Hematopoietic multipotent progenitor cell treated with erythropoietin and hydrocortisone succinate and interleukin-3 and kit ligand, for 17 days (in vitro differentiated cells): Measurements from ENCODE around the gene ATP2A3.
"Not testable (repeated sequence)": the region's sequence is repeated elsewhere in the genome, so short reads cannot be mapped to it uniquely, and the experiment has no call there.

Experiments used
- DNase-seq: peaks from one replicate; pipeline ENCODE4 v3.0.0-alpha.2; 2015; ENCODE audit warnings: low spot score

The ATP2A3 gene

GRCh38 chr17:3991699-3992098, 27.5 kb upstream of the ATP2A3 start:
- DNase-seq = not testable (repeated sequence)

- no peak for DNase-seq
These were observed 26.3 kb upstream of the ATP2A3 start for GRCh38 chr17:3990386-3991127.

- DNase-seq = no peak
These were observed 25.0 kb upstream of the ATP2A3 start for GRCh38 chr17:3989041-3989886.

GRCh38 chr17:3988297-3989040, 24.2 kb upstream of the ATP2A3 start:
- DNase-seq = no peak

GRCh38 chr17:3986939-3987335, 22.7 kb upstream of the ATP2A3 start:
- no peak for DNase-seq

GRCh38 chr17:3986270-3986938, 22.2 kb upstream of the ATP2A3 start:
- no peak for DNase-seq

- DNase-seq = no peak
These were observed 21.6 kb upstream of the ATP2A3 start for GRCh38 chr17:3985846-3986245.

- no peak for DNase-seq
These were observed 19.6 kb upstream of the ATP2A3 start for GRCh38 chr17:3983606-3984484.

GRCh38 chr17:3982541-3983017, 18.3 kb upstream of the ATP2A3 start:
- no peak for DNase-seq

GRCh38 chr17:3982113-3982512, 17.9 kb upstream of the ATP2A3 start:
- DNase-seq = no peak

GRCh38 chr17:3981455-3981854, 17.2 kb upstream of the ATP2A3 start:
- no peak for DNase-seq

GRCh38 chr17:3980381-3981014, 16.3 kb upstream of the ATP2A3 start:
- no peak for DNase-seq

GRCh38 chr17:3979290-3979611, 15.0 kb upstream of the ATP2A3 start:
- DNase-seq = no peak

- DNase-seq = no peak
These were observed 14.4 kb upstream of the ATP2A3 start for GRCh38 chr17:3978421-3979289.

- no peak for DNase-seq
These were observed 13.2 kb upstream of the ATP2A3 start for GRCh38 chr17:3977387-3977786.

GRCh38 chr17:3976675-3977171, 12.5 kb upstream of the ATP2A3 start:
- no peak for DNase-seq

GRCh38 chr17:3974980-3975379, 10.7 kb upstream of the ATP2A3 start:
- DNase-seq = no peak

- no peak for DNase-seq
These were observed 10.0 kb upstream of the ATP2A3 start for GRCh38 chr17:3974138-3974687.

GRCh38 chr17:3973495-3974137, 9.4 kb upstream of the ATP2A3 start:
- DNase-seq = no peak
